ENCODE measurements around the gene RSRC1.

- no peak for TF ChIP-seq CTCF (IDR thresholded peaks at IDR 0.05; ENCODE audit: low read depth, low read length)
- no peak for TF ChIP-seq EZH2phosphoT487 (IDR thresholded peaks at IDR 0.05; ENCODE audit: low read depth)
Observed at GRCh38 chr3:158166223-158166622, 56.3 kb downstream of the RSRC1 start.
